Eye (tissue), 1 donor: ENCODE data around the gene SGPL1.

ENCODE experiments used
- DNase-seq: peaks from one replicate; pipeline ENCODE4 v3.0.0-alpha.2; 2015

Gene SGPL1

DNA sequence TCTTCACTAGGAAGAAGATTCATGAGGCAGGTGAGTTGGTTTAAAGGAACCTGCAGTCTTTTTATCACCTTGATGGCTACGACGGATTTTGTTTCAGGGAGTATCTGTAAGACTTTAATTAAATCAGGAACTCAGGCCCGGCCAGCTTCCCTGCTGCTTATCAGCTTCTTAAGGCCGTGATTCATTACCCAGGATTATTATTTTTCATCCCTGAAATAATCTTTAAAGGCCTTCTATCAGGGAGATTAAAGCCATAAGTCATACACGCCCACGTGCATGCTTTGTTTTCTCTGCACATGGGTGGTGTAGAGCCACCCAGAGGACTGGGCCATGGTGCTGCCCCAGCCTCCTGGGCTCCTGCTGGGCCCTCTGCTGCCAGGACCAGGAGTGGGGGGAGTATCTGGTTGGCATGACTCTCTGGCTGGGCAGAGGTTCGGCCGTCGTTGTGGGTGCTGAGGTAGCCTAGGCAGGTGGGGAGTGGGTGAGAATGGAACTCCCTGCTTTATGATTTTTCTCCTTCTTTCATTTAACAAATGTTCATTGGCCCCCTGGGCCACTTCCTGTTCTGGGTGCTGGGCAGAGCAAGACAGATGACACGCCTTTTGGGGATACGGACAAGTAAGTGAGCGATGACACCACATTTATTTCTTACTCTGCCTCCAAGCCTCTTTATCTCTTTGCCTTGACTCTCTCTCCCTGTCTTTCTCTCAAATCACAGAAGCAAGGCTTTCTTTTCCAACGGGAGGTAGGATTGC is 111.6 kb downstream of the SGPL1 start:
- DNase-seq: no peak

DNA sequence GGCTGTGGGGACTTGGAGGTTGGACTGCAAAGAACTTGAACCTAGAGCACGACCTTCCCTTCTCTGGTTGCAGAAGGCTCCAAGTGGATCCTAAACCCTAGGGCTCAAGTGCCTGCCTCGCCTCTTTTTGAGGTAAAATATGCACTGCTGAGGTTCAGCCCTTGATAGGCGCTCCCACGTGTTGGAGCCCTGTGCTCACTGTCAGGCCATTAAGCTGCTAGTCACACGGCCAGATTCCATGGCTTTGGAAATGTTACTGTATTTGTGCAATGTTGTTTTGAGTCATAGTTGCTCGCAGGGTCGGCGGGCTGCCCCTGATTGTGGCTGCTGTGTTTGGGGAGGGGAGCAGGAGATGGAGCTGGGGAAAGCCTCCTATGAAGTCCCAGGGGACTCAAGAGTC is 112.4 kb downstream of the SGPL1 start:
- DNase-seq: no peak

DNA sequence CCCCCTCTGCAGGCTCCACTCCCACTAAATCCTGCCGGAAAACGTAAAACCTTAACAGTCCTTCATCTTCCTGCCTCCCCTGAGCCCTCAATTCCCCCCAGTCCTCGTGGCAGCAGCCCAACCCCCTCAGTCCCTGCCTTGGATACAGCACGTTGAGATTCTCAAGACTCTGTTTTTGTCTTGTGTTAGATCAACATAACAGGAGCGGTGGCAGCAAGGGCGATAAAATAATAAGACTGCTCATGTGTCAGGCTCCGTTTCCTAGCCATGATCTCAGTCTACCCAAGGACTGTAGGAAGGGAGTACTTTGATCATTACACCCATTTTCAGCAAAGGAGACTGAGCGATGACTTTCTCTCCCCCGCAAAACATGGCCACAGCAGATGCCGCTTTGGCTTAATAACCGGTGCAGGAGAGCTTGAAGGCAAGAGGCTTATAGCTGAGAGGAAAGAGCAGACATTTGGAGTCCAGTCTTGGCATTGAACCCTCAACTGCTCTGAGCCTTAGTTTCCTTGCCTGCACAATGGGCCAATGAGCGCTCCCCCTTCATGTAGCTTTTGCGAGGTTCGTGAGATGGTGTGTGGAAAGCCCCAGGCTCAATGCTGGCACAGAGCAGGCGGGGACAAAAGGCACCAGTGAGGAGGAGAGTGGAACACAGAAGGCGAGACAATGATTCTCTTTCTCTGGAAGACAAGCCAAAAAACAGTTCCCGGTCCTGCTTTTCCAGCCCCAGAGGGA is 114.7 kb downstream of the SGPL1 start:
- DNase-seq: no peak
